ENCODE results near the gene MFRP.

MFRP gene

GRCh38 chr11:119318240-119319135, 28.0 kb downstream of the MFRP start:
- TF ChIP-seq CTCF (conservative IDR thresholded peaks at IDR 0.05; ENCODE audit: low read length): no peak
- DNase-seq (ENCODE audit: low read depth): peak; percentile 60
- H3K4me3 ChIP-seq (ENCODE audit: low read length): no peak overlapping the region

GRCh38 chr11:119317592-119318239, 28.8 kb downstream of the MFRP start:
- TF ChIP-seq CTCF (conservative IDR thresholded peaks at IDR 0.05; ENCODE audit: low read length): no peak
- H3K4me3 ChIP-seq (ENCODE audit: low read length): peak overlapping the region; percentile 27; the same call in 1 of the 2 replicates
- no peak for DNase-seq (ENCODE audit: low read depth)

- no peak for TF ChIP-seq CTCF (conservative IDR thresholded peaks at IDR 0.05; ENCODE audit: low read length)
- no peak for DNase-seq (ENCODE audit: low read depth)
- peak within 1 kb of the TSS; percentile 57 for H3K4me3 ChIP-seq (ENCODE audit: low read length)
Observed at GRCh38 chr11:119316729-119317591, 29.5 kb downstream of the MFRP start, which contains the start of gene MCAM. Gene MCAM, minus strand, starts transcription at chr11:119317130. Its CDS starts 29 bp downstream, at chr11:119317101.

- no peak for DNase-seq (ENCODE audit: low read depth)
- TF ChIP-seq CTCF (conservative IDR thresholded peaks at IDR 0.05; ENCODE audit: low read length): no peak
Observed at GRCh38 chr11:119316016-119316728, 30.3 kb downstream of the MFRP start.

GRCh38 chr11:119315131-119316015, 31.1 kb downstream of the MFRP start:
- DNase-seq (ENCODE audit: low read depth): no peak
- peak overlapping the region; percentile 57 for H3K4me3 ChIP-seq (ENCODE audit: low read length)

More at GRCh38 chr11:119316016-119316728, 30.3 kb downstream of the MFRP start:
- H3K4me3 ChIP-seq (ENCODE audit: low read length): peak overlapping the region; percentile 57

More at GRCh38 chr11:119315131-119316015, 31.1 kb downstream of the MFRP start:
- peak; percentile 26; the same call in 1 of the 2 replicates for TF ChIP-seq CTCF (conservative IDR thresholded peaks at IDR 0.05; ENCODE audit: low read length)
